Keratinocyte (primary cell): Measurements from ENCODE around the gene ATP4A. TPM values are rescaled to one million over a fixed set of nuclear protein-coding genes. Genes with fewer than 3 reads are reported as not detected.

Experiments
- DNase-seq: peaks from one replicate; pipeline ENCODE4 v3.0.0-alpha.2; 2011; ENCODE audit warnings: low read depth, missing footprints, low spot score
- FAIRE-seq: peaks from 2 replicates; lab custom pipeline; 2011; peaks lifted over from hg19 to GRCh38; lab: Jason Lieb, UNC
- H2AFZ ChIP-seq: 2 replicates; pipeline ENCODE4 v1.6.0; 2012; ENCODE audit warnings: low read length, control low read depth, inconsistent platforms; ENCODE audit not compliant: control insufficient read depth
- H3K27ac ChIP-seq: 2 replicates; pipeline ENCODE4 v1.5.1; 2011; ENCODE audit warnings: low read length; ENCODE audit not compliant: control insufficient read depth, insufficient read depth
- H3K27me3 ChIP-seq: 3 replicates; pipeline ENCODE4 v1.6.0; 2011; ENCODE audit warnings: low read length; ENCODE audit not compliant: control insufficient read depth, insufficient read depth; ENCODE audit errors: extremely low read depth
- H3K36me3 ChIP-seq, 2 experiments: 2 replicates in 1 of 2; 3 replicates in 1 of 2; pipeline ENCODE4 v1.5.1; 2011; ENCODE audit warnings: low read length in 2 of 2, mild to moderate bottlenecking in 1 of 2; ENCODE audit not compliant: control insufficient read depth in 2 of 2, insufficient read depth in 2 of 2; ENCODE audit errors: extremely low read depth in 1 of 2
- H3K4me1 ChIP-seq: 3 replicates; pipeline ENCODE4 v1.5.1; 2011; ENCODE audit warnings: low read length; ENCODE audit not compliant: control insufficient read depth, insufficient read depth; ENCODE audit errors: extremely low read depth
- H3K4me2 ChIP-seq: 3 replicates; pipeline ENCODE4 v1.6.0; 2011; ENCODE audit warnings: low read depth, low read length; ENCODE audit not compliant: control insufficient read depth, insufficient read depth; ENCODE audit errors: extremely low read depth
- H3K4me3 ChIP-seq, 3 experiments: fragments of 200-600 bp in 1 of 3; sonication (generic) in 1 of 3; 2 replicates in 2 of 3; 3 replicates in 1 of 3; pipeline ENCODE4 v1.5.1; 2011 to 2016; ENCODE audit warnings: low read length in 3 of 3, mild to moderate bottlenecking in 3 of 3, control low read depth in 2 of 3, inconsistent platforms in 1 of 3, low read depth in 1 of 3, mixed read lengths in 1 of 3, mixed run types in 1 of 3, moderate library complexity in 1 of 3; ENCODE audit not compliant: control insufficient read depth in 2 of 3, insufficient read depth in 2 of 3; ENCODE audit errors: extremely low read depth in 1 of 3
- H3K79me2 ChIP-seq: 2 replicates; pipeline ENCODE4 v1.6.0; 2012; ENCODE audit warnings: low read length; ENCODE audit not compliant: control insufficient read depth, insufficient read depth
- H3K9ac ChIP-seq: 3 replicates; pipeline ENCODE4 v1.6.0; 2011; ENCODE audit warnings: low read length; ENCODE audit not compliant: control insufficient read depth, insufficient read depth; ENCODE audit errors: extremely low read depth
- H3K9me1 ChIP-seq: 3 replicates; pipeline ENCODE4 v1.6.0; 2011; ENCODE audit warnings: low read length; ENCODE audit not compliant: control insufficient read depth, insufficient read depth; ENCODE audit errors: extremely low read depth
- H3K9me3 ChIP-seq: 2 replicates; pipeline ENCODE4 v1.5.1; 2012; ENCODE audit warnings: low read depth, low read length; ENCODE audit not compliant: control insufficient read depth
- H4K20me1 ChIP-seq: 3 replicates; pipeline ENCODE4 v1.6.0; 2011; ENCODE audit warnings: low read length; ENCODE audit not compliant: control insufficient read depth, insufficient read depth; ENCODE audit errors: extremely low read depth
- EZH2 ChIP-seq: IDR thresholded peaks from one replicate; pipeline ENCODE4 v1.6.1; 2012; ENCODE audit warnings: inconsistent platforms, mild to moderate bottlenecking, low read length, moderate library complexity
- dilution Hi-C: fragments of 300-500 bp; cut with MboI; formaldehyde crosslinking; loops from one replicate; pipeline ENCODE4 v1.7.0; 2020; ENCODE audit warnings: low sequenced_read_pairs; ENCODE audit not compliant: extremely low pct_ligation_motif_present
- polyA plus RNA-seq, 5 experiments: library from polyadenylated mRNA; depleted of rRNA in 3 of 5; stranded (reverse) in 3 of 5; stranded (forward) in 1 of 5; unstranded in 1 of 5; fragments of >200 nt; gene quantifications; 1 replicate in 1 of 5; 2 replicates in 3 of 5; 3 replicates in 1 of 5; pipeline versions ENCODE4 v1.2.1 to v1.2.3, GENCODE V29; 2011 to 2012; ENCODE audit warnings: missing spikeins in 2 of 5, low read depth in 1 of 5, low replicate concordance in 1 of 5
- TF ChIP-seq, protein P1 (sequence below), 3 experiments: IDR thresholded peaks in 1 of 3; conservative IDR thresholded peaks in 1 of 3; optimal IDR thresholded peaks in 1 of 3; 2 replicates in 2 of 3; 3 replicates in 1 of 3; pipeline versions ENCODE3 to v1.5.1; 2011; ENCODE audit warnings: low read length in 3 of 3, mild to moderate bottlenecking in 3 of 3, moderate library complexity in 2 of 3, control low read depth in 1 of 3, inconsistent platforms in 1 of 3; ENCODE audit not compliant: insufficient read depth in 2 of 3; ENCODE audit errors: extremely low read depth in 1 of 3

The ATP4A gene
- polyA plus RNA-seq, 1 donor (not counting 4 experiments of a cell fraction or from before 2014, with no cell fraction given): not detected

DNA sequence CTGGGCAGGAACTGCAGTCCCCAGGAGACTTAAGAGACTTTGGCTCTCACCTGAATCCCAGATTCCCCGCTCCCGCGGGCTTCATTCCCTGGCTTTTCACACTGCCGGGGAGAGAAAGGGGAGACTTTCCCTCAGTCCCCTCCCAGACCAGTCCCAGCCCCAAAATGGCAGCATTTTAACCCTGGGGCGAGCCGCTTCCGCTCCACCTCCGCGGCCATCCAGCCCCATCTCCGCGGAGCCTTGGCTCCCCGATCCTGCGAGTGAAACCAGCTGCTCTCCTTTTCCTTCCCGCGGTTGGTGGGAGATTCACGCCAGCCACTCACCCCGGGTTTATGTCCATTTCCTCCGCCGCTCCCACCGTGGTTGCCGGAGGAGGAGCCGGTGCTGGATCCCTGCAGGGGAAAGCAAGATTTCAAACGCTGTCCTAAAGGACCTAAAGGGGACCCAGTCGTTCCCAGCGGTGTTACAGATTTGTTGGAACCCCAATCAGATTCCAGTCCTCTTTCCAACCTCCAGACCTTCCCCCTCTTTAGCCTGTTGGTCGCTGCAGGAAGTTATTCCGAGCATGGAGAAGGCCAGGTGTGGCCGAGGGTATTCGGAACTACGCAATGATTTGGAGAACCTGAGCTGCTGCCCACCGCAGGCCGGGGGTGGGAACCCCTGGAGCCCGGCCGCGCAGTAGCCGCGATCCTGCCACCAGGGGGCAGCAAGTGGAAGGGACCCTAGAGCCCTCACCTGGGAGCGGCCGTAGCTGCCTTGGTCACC is 53.4 kb downstream of the ATP4A start:
- dilution Hi-C loops: no loop called here
- H3K4me1 ChIP-seq: peaks cover 16% of the 10 kb centered on the region
- FAIRE-seq (peak; percentile 73), DNase-seq (peak; percentile 78)
- H3K9ac ChIP-seq: peak overlapping the region; percentile 85
- TF ChIP-seq, protein P1, sequence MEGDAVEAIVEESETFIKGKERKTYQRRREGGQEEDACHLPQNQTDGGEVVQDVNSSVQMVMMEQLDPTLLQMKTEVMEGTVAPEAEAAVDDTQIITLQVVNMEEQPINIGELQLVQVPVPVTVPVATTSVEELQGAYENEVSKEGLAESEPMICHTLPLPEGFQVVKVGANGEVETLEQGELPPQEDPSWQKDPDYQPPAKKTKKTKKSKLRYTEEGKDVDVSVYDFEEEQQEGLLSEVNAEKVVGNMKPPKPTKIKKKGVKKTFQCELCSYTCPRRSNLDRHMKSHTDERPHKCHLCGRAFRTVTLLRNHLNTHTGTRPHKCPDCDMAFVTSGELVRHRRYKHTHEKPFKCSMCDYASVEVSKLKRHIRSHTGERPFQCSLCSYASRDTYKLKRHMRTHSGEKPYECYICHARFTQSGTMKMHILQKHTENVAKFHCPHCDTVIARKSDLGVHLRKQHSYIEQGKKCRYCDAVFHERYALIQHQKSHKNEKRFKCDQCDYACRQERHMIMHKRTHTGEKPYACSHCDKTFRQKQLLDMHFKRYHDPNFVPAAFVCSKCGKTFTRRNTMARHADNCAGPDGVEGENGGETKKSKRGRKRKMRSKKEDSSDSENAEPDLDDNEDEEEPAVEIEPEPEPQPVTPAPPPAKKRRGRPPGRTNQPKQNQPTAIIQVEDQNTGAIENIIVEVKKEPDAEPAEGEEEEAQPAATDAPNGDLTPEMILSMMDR (optimal IDR thresholded peaks at IDR 0.05 in 1 of 3, IDR thresholded peaks at IDR 0.05 in 1 of 3, conservative IDR thresholded peaks at IDR 0.05 in 1 of 3; ENCODE audit: extremely low read depth in 1 of 3, insufficient read depth in 2 of 3, low read length in 3 of 3): peak; percentile 92 to 97 (median 95)
- TF ChIP-seq EZH2: no peak
- H2AFZ ChIP-seq: peak overlapping the region; percentile 88
- H3K9me1 ChIP-seq: no peaks in the 10 kb centered on the region
- H3K9me3 ChIP-seq: no peaks in the 10 kb centered on the region
- H4K20me1 ChIP-seq: no peaks in the 10 kb centered on the region
- peaks cover 11 to 19% of the 10 kb centered on the region in 2 experiments for H3K36me3 ChIP-seq
- H3K27ac ChIP-seq: peak overlapping the region; percentile 81
- peak overlapping the region; percentile 63 to 94 (median 88) for H3K4me3 ChIP-seq
- H3K79me2 ChIP-seq: peaks cover 21% of the 10 kb centered on the region
- peaks cover 5% of the 10 kb centered on the region for H3K27me3 ChIP-seq
- H3K4me2 ChIP-seq: peak overlapping the region; percentile 99

DNA sequence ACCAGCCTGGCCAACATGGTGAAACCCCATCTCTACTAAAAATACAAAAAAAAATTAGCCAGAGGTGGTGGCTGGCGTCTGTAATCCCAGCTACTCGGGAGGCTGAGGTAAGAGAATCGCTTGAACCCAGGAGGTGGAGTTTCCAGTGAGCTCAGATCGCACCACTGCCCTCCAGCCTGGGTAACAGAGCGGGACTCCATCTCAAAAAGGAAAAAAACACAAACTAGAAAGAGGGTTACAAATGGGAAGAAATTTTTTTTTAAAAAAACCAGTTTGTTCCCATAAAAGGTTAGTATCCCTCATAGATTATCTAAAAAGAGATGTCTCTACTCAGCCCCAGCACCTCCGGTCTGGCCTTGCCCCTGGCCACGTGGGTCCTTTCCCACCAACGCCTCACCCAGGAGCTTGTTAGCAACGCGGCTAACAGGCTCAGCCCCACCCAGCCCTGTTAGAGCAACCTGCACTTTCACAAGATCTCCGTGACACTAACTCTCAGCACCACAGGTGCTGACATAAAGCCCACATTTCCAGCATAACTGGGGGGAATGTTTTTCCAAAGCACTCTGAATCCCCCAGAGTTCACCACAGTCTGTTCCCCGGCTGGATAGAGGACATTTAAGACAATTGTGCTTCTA is 54.3 kb downstream of the ATP4A start:
- H3K9me1 ChIP-seq: no peaks in the 10 kb centered on the region
- peak overlapping the region; percentile 63 to 94 (median 88) for H3K4me3 ChIP-seq
- no peak overlapping the region for H2AFZ ChIP-seq
- H3K9ac ChIP-seq: peak overlapping the region; percentile 85
- peaks cover 21% of the 10 kb centered on the region for H3K79me2 ChIP-seq
- TF ChIP-seq, protein P1 (optimal IDR thresholded peaks at IDR 0.05 in 1 of 3, IDR thresholded peaks at IDR 0.05 in 1 of 3, conservative IDR thresholded peaks at IDR 0.05 in 1 of 3; ENCODE audit: extremely low read depth in 1 of 3, insufficient read depth in 2 of 3, low read length in 3 of 3): no peak
- TF ChIP-seq EZH2: no peak
- H3K27ac ChIP-seq: peak overlapping the region; percentile 81
- peaks cover 14 to 24% of the 10 kb centered on the region in 2 experiments for H3K36me3 ChIP-seq
- H3K9me3 ChIP-seq: no peaks in the 10 kb centered on the region
- H3K4me2 ChIP-seq: peak overlapping the region; percentile 99
- H3K4me1 ChIP-seq: peaks cover 16% of the 10 kb centered on the region
- peaks cover 1% of the 10 kb centered on the region for H3K27me3 ChIP-seq
- dilution Hi-C loops: no loop called here
- DNase-seq: no peak
- peak; percentile 84 for FAIRE-seq
- H4K20me1 ChIP-seq: no peaks in the 10 kb centered on the region
